GM19043 (cell line): ENCODE data around the gene RACGAP1.

Source experiments
- ATAC-seq: cut with Tn5 transposase; IDR thresholded peaks from one replicate; pipeline ENCODE4 v1.9.1; 2021; ENCODE audit warnings: low read depth; ENCODE audit not compliant: unreplicated experiment

Gene RACGAP1

GRCh38 chr12:50025187-50026059, at the start of gene RACGAP1:
Gene RACGAP1 (minus strand): TSS chr12:50025494. CDS start chr12:50016715, 8,779 bp downstream.
- peak; percentile 90 for ATAC-seq

GRCh38 chr12:50073712-50074111, 48.4 kb upstream of the RACGAP1 start:
- ATAC-seq, result no peak

- ATAC-seq, result no peak
Observed at GRCh38 chr12:50073206-50073605, 47.9 kb upstream of the RACGAP1 start.

GRCh38 chr12:50072198-50072907, 47.1 kb upstream of the RACGAP1 start:
- ATAC-seq, result no peak

- no peak for ATAC-seq
Observed at GRCh38 chr12:50070314-50071060, 45.2 kb upstream of the RACGAP1 start.

- ATAC-seq, result no peak
Observed at GRCh38 chr12:50069539-50069938, 44.2 kb upstream of the RACGAP1 start.

GRCh38 chr12:50069069-50069468, 43.8 kb upstream of the RACGAP1 start:
- ATAC-seq, result no peak

GRCh38 chr12:50066402-50066801, 41.1 kb upstream of the RACGAP1 start:
- no peak for ATAC-seq

GRCh38 chr12:50065726-50066310, 40.5 kb upstream of the RACGAP1 start:
- ATAC-seq, result no peak

- no peak for ATAC-seq
Observed at GRCh38 chr12:50062728-50063460, 37.6 kb upstream of the RACGAP1 start.

- no peak for ATAC-seq
Observed at GRCh38 chr12:50061946-50062686, 36.8 kb upstream of the RACGAP1 start.

- no peak for ATAC-seq
Observed at GRCh38 chr12:50061171-50061570, 35.9 kb upstream of the RACGAP1 start.

- ATAC-seq, result no peak
Observed at GRCh38 chr12:50060120-50060468, 34.8 kb upstream of the RACGAP1 start.

- ATAC-seq, result no peak
Observed at GRCh38 chr12:50059440-50060119, 34.3 kb upstream of the RACGAP1 start.

- no peak for ATAC-seq
Observed at GRCh38 chr12:50058743-50059312, 33.5 kb upstream of the RACGAP1 start.

GRCh38 chr12:50057896-50058670, 32.8 kb upstream of the RACGAP1 start:
- ATAC-seq, result no peak

- ATAC-seq, result no peak
Observed at GRCh38 chr12:50057000-50057841, 31.9 kb upstream of the RACGAP1 start, which contains the start of gene ASIC1. Gene ASIC1 (plus strand): TSS chr12:50057596. CDS start chr12:50058767, 1,171 bp downstream.
